PC-3 (cell line): ENCODE measurements around the gene MAD1L1.

Source experiments
- CTCF ChIP-seq: fragments of 300-600 bp; sonication (generic); conservative IDR thresholded peaks from 2 replicates; pipeline ENCODE4 v1.5.1; 2017; ENCODE audit warnings: antibody characterized with exemption, low read depth, mild to moderate bottlenecking, low read length
- EZH2 ChIP-seq: fragments of 300-600 bp; sonication (generic); IDR thresholded peaks from one replicate; pipeline ENCODE4 v1.6.1; 2017; ENCODE audit warnings: antibody characterized with exemption, mild to moderate bottlenecking, low read length; ENCODE audit not compliant: unreplicated experiment
- EZH2phosphoT487 ChIP-seq: fragments of 300-600 bp; sonication (generic); IDR thresholded peaks from 2 replicates; pipeline ENCODE4 v1.6.1; 2018; ENCODE audit warnings: mild to moderate bottlenecking, antibody characterized with exemption, low read length, borderline replicate concordance

DNA sequence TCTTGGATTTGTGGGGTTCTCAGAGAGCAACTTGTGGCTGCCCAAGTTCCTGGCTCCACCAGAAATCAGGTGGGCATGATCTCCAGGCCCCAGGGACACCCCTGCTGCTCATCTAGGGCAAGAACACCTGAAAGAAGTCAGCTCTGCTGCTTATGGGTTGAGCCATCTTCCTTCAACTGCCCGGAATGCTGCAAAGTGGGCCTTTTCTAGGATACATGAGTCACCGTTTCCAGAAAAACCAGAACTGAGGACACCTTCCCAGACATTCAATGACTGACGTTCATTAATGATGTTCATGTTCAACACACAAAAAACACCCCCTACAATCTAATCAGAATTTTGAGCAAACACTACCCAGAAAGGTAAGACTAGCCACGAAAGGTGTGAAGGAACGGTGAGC lies 98.0 kb downstream of the MAD1L1 start:
- no peak for TF ChIP-seq CTCF
- no peak for TF ChIP-seq EZH2
- TF ChIP-seq EZH2phosphoT487: no peak
